ENCODE measurements around the gene CELF1.

The CELF1 gene

GRCh38 chr11:47495011-47495855 lies 57.7 kb downstream of the CELF1 start:
- DNase-seq (ENCODE audit: low read depth) = peak; percentile 83
- TF ChIP-seq, protein P1, sequence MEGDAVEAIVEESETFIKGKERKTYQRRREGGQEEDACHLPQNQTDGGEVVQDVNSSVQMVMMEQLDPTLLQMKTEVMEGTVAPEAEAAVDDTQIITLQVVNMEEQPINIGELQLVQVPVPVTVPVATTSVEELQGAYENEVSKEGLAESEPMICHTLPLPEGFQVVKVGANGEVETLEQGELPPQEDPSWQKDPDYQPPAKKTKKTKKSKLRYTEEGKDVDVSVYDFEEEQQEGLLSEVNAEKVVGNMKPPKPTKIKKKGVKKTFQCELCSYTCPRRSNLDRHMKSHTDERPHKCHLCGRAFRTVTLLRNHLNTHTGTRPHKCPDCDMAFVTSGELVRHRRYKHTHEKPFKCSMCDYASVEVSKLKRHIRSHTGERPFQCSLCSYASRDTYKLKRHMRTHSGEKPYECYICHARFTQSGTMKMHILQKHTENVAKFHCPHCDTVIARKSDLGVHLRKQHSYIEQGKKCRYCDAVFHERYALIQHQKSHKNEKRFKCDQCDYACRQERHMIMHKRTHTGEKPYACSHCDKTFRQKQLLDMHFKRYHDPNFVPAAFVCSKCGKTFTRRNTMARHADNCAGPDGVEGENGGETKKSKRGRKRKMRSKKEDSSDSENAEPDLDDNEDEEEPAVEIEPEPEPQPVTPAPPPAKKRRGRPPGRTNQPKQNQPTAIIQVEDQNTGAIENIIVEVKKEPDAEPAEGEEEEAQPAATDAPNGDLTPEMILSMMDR (IDR thresholded peaks at IDR 0.05; ENCODE audit: control insufficient read depth, insufficient read depth, low read depth, low read length, missing control alignments) = no peak
- no peak overlapping the region for H3K4me3 ChIP-seq (ENCODE audit: control insufficient read depth, low read depth, low read length)

DNA sequence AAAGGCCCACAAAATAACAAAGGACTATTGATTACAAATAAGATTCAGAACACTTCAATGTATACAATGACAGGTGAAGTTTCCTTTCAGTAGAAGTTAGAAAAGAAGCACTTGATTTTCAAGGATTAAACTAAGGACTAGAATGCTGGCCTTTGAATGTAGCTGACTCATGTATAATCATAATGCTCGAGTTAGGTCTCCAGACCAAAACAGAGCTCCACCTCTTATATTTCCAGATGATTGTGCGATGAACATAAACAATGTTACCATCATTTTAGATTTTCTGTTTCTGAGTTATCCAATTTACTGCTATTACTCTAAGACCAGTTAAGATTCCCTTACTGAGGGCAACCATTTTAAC lies 63.6 kb downstream of the CELF1 start:
- no peak overlapping the region for H3K4me3 ChIP-seq (ENCODE audit: control insufficient read depth, low read depth, low read length)
- DNase-seq (ENCODE audit: low read depth) = no peak
- TF ChIP-seq, protein P1 (IDR thresholded peaks at IDR 0.05; ENCODE audit: control insufficient read depth, insufficient read depth, low read depth, low read length, missing control alignments) = no peak

- no peak overlapping the region for H3K4me3 ChIP-seq (ENCODE audit: control insufficient read depth, low read depth, low read length)
- DNase-seq (ENCODE audit: low read depth) = no peak
- TF ChIP-seq, protein P1 (IDR thresholded peaks at IDR 0.05; ENCODE audit: control insufficient read depth, insufficient read depth, low read depth, low read length, missing control alignments) = no peak
These were observed 64.1 kb downstream of the CELF1 start for GRCh38 chr11:47488674-47489394.

- no peak overlapping the region for H3K4me3 ChIP-seq (ENCODE audit: control insufficient read depth, low read depth, low read length)
- TF ChIP-seq, protein P1 (IDR thresholded peaks at IDR 0.05; ENCODE audit: control insufficient read depth, insufficient read depth, low read depth, low read length, missing control alignments) = no peak
- DNase-seq (ENCODE audit: low read depth) = no peak
These were observed 64.8 kb downstream of the CELF1 start for GRCh38 chr11:47488111-47488510.

- TF ChIP-seq, protein P1 (IDR thresholded peaks at IDR 0.05; ENCODE audit: control insufficient read depth, insufficient read depth, low read depth, low read length, missing control alignments) = no peak
- no peak overlapping the region for H3K4me3 ChIP-seq (ENCODE audit: control insufficient read depth, low read depth, low read length)
- DNase-seq (ENCODE audit: low read depth) = no peak
These were observed 65.5 kb downstream of the CELF1 start for GRCh38 chr11:47487421-47487820.

GRCh38 chr11:47485107-47485506 lies 67.8 kb downstream of the CELF1 start:
- H3K4me3 ChIP-seq (ENCODE audit: control insufficient read depth, low read depth, low read length) = no peak overlapping the region
- TF ChIP-seq, protein P1 (IDR thresholded peaks at IDR 0.05; ENCODE audit: control insufficient read depth, insufficient read depth, low read depth, low read length, missing control alignments) = no peak
- DNase-seq (ENCODE audit: low read depth) = no peak

All from AG09309 (cell line).